Measurements from ENCODE around the gene BCOR. TPM values are rescaled to one million over a fixed set of nuclear protein-coding genes. Genes with fewer than 3 reads are reported as not detected.

BCOR gene
- total RNA-seq, 2 experiments from 2014 or later: 34.7 to 51.1 TPM

DNA sequence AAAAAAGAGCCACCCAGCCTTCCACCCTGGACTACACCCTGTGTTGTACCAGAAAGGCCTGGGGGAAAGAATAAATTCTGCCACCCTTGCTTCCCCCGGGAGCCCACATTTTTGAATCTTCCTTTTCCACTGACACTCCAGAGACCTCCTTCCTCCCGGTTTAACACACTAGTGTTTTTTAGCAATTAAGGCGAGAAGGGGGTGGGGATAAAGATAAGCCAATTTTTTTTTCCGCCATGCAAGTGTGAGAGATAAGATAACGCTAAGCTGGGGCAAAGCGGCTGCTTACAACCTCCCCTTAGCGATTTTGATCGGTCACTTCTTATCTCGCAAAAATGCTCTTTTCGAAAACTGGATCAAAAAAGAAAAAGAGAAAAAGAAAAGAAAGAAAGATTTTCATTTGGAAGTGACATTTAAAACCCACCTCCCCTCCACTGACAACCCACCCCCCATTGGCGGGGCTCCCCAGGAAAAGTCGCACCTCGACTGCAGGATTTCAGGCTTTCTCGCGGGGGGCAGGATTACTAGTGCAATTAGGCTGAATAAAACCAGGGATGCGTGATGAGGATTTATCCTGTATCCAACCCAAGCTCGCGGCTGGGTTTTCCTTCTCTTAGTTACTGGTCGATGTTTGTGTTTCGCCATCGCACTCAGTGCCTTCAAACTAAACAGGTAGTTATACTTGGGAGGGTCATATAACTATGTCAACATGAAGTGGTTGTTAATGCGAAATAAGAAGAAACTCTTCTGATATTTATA is 6.0 kb upstream of the BCOR start:
- H3K9me3 Mint-ChIP-seq (ENCODE audit: low read depth): no peaks in the 10 kb centered on the region
- peak overlapping the region; percentile 23 for H3K4me3 Mint-ChIP-seq
- H3K36me3 Mint-ChIP-seq (ENCODE audit: low read depth): no peaks in the 10 kb centered on the region
- ATAC-seq: no peak
- CTCF ChIA-PET: no interaction called here
- intact Hi-C loops (cut with DNase I, micrococcal nuclease): loop anchor here in 1 of 2 experiments (10.0 kb wide), 3 partner anchors 631 to 1231 kb away; partner anchors contain the start of genes DDX3X, MED14 and USP9X
- no peak for DNase-seq
- POLR2A ChIA-PET: interaction anchor here (0.6 to 1.0 kb wide), 3 partner anchors 50 to 246 kb away, joined by 3 to 5 read pairs (median 3); no protein-coding TSS in a partner anchor
- no peak overlapping the region for H3K27ac Mint-ChIP-seq
- peaks cover 21% of the 10 kb centered on the region for H3K4me1 Mint-ChIP-seq
- H3K27me3 Mint-ChIP-seq: no peaks in the 10 kb centered on the region

DNA sequence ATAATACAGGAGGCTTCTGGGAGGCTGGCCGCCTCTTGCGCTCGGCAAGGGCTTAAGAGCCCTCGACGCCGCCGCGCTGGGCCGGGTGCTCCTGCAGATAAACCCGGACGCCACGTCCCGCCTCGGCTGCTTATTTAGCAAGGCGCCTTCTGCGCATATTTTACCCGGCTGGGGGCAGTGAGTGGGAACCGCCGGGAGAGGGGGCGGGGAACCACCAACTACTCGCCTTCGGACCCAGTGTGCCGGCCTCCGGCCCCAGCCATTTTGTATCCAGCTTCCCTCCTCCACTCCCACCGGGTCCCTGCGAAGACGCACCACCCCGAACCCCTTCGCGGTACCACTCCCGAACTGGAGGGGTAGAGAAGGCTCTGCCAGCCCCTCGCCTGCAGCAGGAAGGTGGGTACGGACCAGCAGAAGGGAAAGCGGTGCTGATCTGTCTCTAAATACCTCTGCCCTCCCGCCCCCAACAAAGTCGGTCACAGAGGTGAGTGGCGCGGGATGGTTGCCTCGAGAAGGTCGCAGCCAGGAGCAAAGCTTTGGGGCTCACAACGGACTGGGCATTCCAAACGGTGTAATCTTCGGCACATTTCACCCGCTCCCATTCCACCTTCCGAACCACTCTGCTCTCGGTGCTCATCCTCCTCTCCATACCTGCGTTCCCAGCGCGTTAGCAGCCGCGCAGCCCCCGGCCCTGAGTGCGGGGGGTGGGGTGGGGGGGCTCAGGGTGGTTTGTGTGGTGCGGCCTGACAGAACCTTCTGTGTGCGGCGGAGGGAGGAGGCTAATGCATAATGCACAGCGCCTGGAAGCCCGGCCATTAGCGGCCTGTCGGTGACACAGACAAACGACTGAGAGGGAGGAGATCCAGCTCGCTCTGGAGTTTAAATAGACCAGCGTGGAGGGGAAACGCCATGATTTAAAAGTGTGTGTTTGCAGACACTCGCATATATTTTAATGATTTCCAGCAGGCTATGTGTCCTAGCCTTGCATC is 4.9 kb upstream of the BCOR start:
- ATAC-seq (no peak), DNase-seq (no peak)
- no peaks in the 10 kb centered on the region for H3K9me3 Mint-ChIP-seq (ENCODE audit: low read depth)
- H3K36me3 Mint-ChIP-seq (ENCODE audit: low read depth): no peaks in the 10 kb centered on the region
- H3K27ac Mint-ChIP-seq: no peak overlapping the region
- H3K4me3 Mint-ChIP-seq: no peak overlapping the region
- peaks cover 16% of the 10 kb centered on the region for H3K4me1 Mint-ChIP-seq
- no peaks in the 10 kb centered on the region for H3K27me3 Mint-ChIP-seq
- intact Hi-C loops (cut with DNase I, micrococcal nuclease): loop anchor here in 1 of 2 experiments (10.0 kb wide), 3 partner anchors 632 to 1232 kb away; partner anchors contain the start of genes DDX3X, MED14 and USP9X
- ChIA-PET CTCF (interaction anchor here (0.6 kb wide), 1 partner anchor 43 kb away, joined by 3 read pairs; no protein-coding TSS in a partner anchor), POLR2A (no interaction called here)

DNA sequence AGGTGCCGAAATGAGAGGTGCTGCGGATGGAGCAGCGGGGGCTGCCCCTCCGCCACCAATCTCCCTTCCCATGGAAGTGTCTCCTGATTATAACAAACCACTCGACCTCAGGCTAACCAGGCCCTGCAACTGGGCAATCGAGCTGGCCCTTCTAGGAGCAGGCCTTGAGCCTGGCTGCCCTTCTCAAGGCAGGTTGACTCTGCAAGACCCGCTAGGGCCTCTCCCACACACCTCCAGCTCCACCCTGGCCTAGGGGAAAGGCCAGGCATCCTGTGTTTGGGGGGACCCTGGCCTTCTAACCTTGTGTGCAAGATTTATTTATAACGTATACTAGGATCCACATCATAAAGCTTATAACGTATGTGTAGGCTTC is 3.7 kb upstream of the BCOR start:
- Mint-ChIP-seq H3K4me1 (peaks cover 12% of the 10 kb centered on the region), H3K9me3 (ENCODE audit: low read depth) (no peaks in the 10 kb centered on the region), H3K4me3 (no peak overlapping the region), H3K36me3 (ENCODE audit: low read depth) (no peaks in the 10 kb centered on the region), H3K27ac (no peak overlapping the region), H3K27me3 (no peaks in the 10 kb centered on the region)
- ChIA-PET POLR2A (no interaction called here), CTCF (interaction anchor here (1.0 kb wide), 1 partner anchor 15 kb away, joined by 3 read pairs; no protein-coding TSS in a partner anchor)
- intact Hi-C loops (cut with DNase I, micrococcal nuclease): loop anchor here in 1 of 2 experiments (10.0 kb wide), 3 partner anchors 633 to 1233 kb away; partner anchors contain the start of genes DDX3X, MED14 and USP9X
- ATAC-seq: no peak
- DNase-seq: no peak

DNA sequence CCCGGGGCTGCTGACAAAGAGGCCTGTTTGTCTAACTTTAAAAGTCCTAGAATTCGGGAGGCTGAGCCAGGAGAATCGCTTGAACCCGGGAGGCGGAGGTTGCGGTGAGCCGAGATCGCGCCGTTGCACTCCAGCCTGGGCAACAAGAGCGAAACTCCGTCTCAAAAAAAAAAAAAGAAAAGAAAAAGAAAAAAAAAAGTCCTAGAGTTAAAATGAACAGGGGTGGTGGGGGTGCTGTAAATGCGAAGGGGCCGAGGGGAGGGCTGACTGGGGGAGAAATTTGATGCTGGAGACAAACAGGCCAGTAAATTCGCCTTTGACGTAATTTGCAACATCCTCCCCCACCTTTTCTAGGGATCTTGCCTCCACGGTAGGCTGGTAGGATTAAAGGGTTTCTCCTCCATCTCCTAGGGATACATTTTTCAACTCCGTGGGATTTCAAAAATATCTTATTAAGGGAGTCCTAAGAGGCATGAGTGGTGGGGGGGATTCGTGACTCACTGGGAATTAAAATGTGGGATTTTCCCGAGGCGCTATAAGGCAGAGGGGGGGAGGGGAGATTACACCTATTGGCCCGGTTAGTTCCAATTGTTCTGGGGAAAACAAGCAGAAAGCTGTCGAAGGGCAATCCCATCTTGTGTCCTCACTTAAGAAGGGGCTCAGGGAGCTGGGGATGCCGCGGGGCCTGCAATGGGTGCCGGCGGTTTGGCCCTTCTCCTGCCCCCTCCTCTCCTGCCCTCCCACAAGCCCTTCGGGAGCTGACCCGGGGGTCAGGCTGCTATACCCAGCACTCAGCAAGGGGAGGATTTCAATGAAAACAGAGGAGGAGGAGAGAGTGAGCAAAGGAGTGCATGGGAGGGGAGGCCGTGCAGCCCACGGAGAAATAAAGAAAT is 3.0 kb upstream of the BCOR start:
- intact Hi-C loops (cut with DNase I, micrococcal nuclease): loop anchor here in 1 of 2 experiments (10.0 kb wide), 3 partner anchors 634 to 1234 kb away; partner anchors contain the start of genes DDX3X, MED14 and USP9X
- no peak for ATAC-seq
- Mint-ChIP-seq H3K36me3 (ENCODE audit: low read depth) (no peaks in the 10 kb centered on the region), H3K4me3 (no peak overlapping the region), H3K27me3 (no peaks in the 10 kb centered on the region), H3K9me3 (ENCODE audit: low read depth) (no peaks in the 10 kb centered on the region), H3K4me1 (peaks cover 12% of the 10 kb centered on the region), H3K27ac (no peak overlapping the region)
- no peak for DNase-seq
- CTCF ChIA-PET: interaction anchor here (1.0 kb wide), 1 partner anchor 15 kb away, joined by 3 read pairs; no protein-coding TSS in a partner anchor
- POLR2A ChIA-PET: no interaction called here

DNA sequence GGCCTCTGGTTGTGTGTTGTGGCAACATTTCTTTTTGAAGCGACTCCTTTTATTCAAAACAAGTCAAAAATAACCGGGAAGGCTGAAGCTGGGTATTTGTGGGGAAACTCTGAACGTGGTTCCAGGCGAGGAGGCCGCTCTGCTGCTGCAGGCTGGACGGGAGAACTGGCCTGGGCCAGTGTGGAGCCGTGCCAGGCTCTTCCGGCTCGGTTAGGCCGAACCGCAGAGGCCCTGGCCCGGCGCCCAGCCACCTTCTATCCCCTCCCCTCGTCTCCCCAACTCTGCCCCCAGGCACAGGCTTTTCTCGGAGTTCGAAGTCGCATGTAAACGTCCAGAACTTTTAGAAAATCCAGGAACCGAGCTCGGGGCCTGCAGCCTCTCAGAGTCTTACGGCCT is 2.4 kb upstream of the BCOR start:
- peaks cover 12% of the 10 kb centered on the region for H3K4me1 Mint-ChIP-seq
- H3K36me3 Mint-ChIP-seq (ENCODE audit: low read depth): no peaks in the 10 kb centered on the region
- DNase-seq (no peak), ATAC-seq (no peak)
- CTCF ChIA-PET: interaction anchor here (0.7 kb wide), 1 partner anchor 68 kb away, joined by 3 read pairs; no protein-coding TSS in a partner anchor
- POLR2A ChIA-PET: no interaction called here
- no peak overlapping the region for H3K27ac Mint-ChIP-seq
- intact Hi-C loops (cut with DNase I, micrococcal nuclease): loop anchor here in 1 of 2 experiments (10.0 kb wide), 3 partner anchors 635 to 1235 kb away; partner anchors contain the start of genes DDX3X, MED14 and USP9X
- H3K4me3 Mint-ChIP-seq: peak overlapping the region; percentile 86
- no peaks in the 10 kb centered on the region for H3K9me3 Mint-ChIP-seq (ENCODE audit: low read depth)
- no peaks in the 10 kb centered on the region for H3K27me3 Mint-ChIP-seq

DNA sequence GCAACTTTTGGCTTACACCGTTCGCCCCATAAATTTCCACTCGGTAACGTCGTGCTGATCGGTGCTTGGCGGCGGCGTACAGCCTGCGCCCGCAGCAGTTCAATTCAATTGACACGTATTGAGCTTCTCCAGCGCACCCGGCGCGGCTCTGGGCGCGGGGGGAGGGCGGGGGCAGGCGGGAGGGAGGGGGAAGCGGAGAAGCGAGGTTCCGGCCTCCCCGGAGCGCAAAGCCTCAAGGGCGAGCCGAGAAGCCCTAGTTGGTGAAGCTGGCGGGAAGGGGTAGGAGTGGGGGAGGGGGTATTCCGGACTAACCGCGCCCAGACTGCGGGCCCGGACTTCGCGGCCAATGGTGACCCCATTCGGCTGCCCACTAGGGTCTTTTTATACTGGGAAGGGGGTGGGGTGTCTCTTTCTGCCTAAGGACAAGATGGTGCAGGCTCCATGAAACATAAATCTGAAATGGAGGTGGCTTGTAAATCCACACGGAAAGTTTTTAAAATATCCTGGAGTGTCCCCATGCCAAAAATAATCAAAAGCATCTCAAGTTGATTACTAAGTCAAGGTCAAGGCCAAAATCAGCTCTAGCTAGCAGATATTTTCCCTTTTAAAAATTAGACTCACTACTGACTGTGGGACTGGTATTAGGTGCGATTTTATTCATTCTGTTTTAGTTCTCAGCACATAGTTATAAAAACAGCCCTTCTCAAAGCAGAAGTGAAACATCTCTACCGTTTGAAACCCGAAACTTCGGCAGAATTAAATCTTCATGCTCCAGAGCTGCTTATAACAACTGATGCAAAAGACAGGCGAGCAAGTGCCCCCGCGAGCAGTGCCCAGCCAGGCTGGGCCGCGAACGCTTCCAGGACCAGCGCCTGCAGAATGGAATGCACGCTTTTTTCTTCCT is 1.5 kb upstream of the BCOR start:
- H3K27ac Mint-ChIP-seq: peak overlapping the region; percentile 77

DNA sequence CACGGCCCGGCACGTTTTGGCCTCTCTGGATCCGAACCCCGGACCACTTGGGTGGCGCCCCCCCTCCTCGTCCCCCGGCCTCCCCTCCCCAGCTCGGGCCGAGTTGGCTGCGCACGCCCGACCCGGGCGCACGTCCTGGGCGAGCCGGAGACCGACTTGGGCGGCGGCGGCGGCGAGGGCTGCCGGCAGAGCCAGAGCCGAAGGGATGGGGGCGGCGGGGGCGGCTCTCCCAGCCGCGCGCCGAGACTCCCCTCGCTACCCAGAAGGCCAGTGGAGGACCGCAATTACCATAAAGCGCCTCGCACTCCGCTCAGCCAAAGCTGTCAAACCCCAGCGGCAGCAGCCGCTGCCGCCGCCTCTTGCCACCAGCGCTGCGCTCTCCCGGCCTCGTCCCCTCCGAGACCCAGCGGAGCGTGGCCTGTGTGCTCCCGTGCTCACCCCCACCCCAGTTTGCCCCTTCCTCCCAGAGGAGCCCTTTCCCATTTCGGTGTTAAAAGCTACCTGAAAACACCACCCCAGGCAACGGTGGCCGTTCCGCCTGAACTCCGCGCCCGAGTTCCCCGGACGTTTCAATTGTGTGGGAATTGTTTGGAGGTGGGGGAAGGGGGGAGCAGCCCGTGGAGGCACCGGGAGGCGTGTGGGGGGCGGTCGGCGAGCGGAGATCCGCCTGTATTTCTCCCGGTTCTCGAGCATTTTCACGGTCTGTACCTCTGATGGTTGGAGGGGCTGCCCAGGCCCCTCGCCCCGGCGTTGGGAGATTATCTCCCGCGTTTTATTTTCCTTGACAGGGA is 701 bp upstream of the BCOR start:
- Mint-ChIP-seq H3K36me3 (ENCODE audit: low read depth) (peaks cover 2% of the 10 kb centered on the region), H3K9me3 (ENCODE audit: low read depth) (no peaks in the 10 kb centered on the region), H3K27me3 (no peaks in the 10 kb centered on the region), H3K27ac (peak overlapping the region; percentile 77), H3K4me1 (peaks cover 15% of the 10 kb centered on the region), H3K4me3 (peak overlapping the region; percentile 86)
- DNase-seq: peak; percentile 73
- CTCF ChIA-PET: interaction anchor here (1.0 to 1.2 kb wide), 2 partner anchors 12 to 14 kb away, joined by 3 to 5 read pairs; no protein-coding TSS in a partner anchor
- intact Hi-C loops (cut with DNase I, micrococcal nuclease): loop anchor here (1.0 to 10.0 kb wide), 13 partner anchors 8 to 1296 kb away; partner anchors contain the start of gene MID1IP1 (in 1 of the 2)
- POLR2A ChIA-PET: interaction anchor here (0.5 to 2.7 kb wide), 5 partner anchors 15 to 1295 kb away, joined by 3 to 8 read pairs (median 4); no protein-coding TSS in a partner anchor
- peak; percentile 20 for ATAC-seq

More for the DNA sequence above, 1.5 kb upstream of the BCOR start:
- ChIA-PET CTCF (interaction anchor here (0.7 to 1.0 kb wide), 3 partner anchors 13 to 69 kb away, joined by 3 to 4 read pairs (median 3); no protein-coding TSS in a partner anchor), POLR2A (interaction anchor here (0.5 to 2.7 kb wide), 2 partner anchors 15 to 78 kb away, joined by 4 to 8 read pairs; no protein-coding TSS in a partner anchor)
- no peaks in the 10 kb centered on the region for H3K27me3 Mint-ChIP-seq
- H3K4me1 Mint-ChIP-seq: peaks cover 12% of the 10 kb centered on the region
- H3K36me3 Mint-ChIP-seq (ENCODE audit: low read depth): peaks cover 2% of the 10 kb centered on the region
- peak overlapping the region; percentile 86 for H3K4me3 Mint-ChIP-seq
- H3K9me3 Mint-ChIP-seq (ENCODE audit: low read depth): no peaks in the 10 kb centered on the region
- intact Hi-C loops (cut with DNase I, micrococcal nuclease): loop anchor here (2.0 to 10.0 kb wide), 9 partner anchors 53 to 1297 kb away; partner anchors contain the start of gene MID1IP1 (in 1 of the 2)
- DNase-seq (peak; percentile 75), ATAC-seq (peak; percentile 18)

DNA sequence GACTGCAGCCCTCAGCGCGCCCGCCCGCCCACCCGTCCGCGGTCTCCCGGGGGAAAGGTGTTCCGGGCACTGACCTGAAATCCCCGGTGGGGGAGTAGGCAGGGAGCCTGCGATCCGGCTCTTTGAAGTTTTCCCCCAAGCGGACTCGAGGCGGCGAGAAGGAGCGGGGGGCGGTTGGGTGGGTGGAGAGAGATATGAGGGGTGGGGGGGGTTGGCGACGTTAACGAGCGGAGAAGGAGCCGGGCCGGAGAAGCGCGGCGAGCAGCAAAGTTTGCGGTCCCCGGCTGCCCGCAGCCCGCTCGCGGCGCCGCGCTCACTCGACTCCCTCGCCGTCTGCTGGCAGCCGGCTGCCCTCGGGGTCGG is 636 bp downstream of the BCOR start:
- Mint-ChIP-seq H3K4me3 (peak overlapping the region; percentile 86), H3K4me1 (peaks cover 25% of the 10 kb centered on the region), H3K27me3 (no peaks in the 10 kb centered on the region), H3K36me3 (ENCODE audit: low read depth) (peaks cover 3% of the 10 kb centered on the region), H3K9me3 (ENCODE audit: low read depth) (no peaks in the 10 kb centered on the region), H3K27ac (peak overlapping the region; percentile 51)
- ATAC-seq: no peak
- POLR2A ChIA-PET: interaction anchor here (0.6 to 2.7 kb wide), 3 partner anchors 75 to 89 kb away, joined by 4 to 8 read pairs (median 4); no protein-coding TSS in a partner anchor
- DNase-seq: peak; percentile 52
- CTCF ChIA-PET: interaction anchor here (0.6 to 1.2 kb wide), 4 partner anchors 12 to 75 kb away, joined by 3 to 5 read pairs (median 3); no protein-coding TSS in a partner anchor
- intact Hi-C loops (cut with DNase I, micrococcal nuclease): loop anchor here (2.0 to 10.0 kb wide), 8 partner anchors 85 to 1295 kb away; partner anchors contain the start of gene MID1IP1 (in 1 of the 2)
